CD4-positive, alpha-beta T cell treated with Interleukin-6 for 4 hours (primary cell): ENCODE measurements around the gene RASSF4.

Experiments
- DNase-seq: peaks from one replicate; pipeline ENCODE4 v3.0.0-alpha.2; 2020; ENCODE audit warnings: mixed read lengths

The RASSF4 gene

GRCh38 chr10:44959247-44960087, at the start of gene RASSF4:
Gene RASSF4 (plus strand): TSS chr10:44959802. CDS start chr10:44970203, 10,401 bp downstream.
- DNase-seq = peak; percentile 96

GRCh38 chr10:44909910-44910309, 49.7 kb upstream of the RASSF4 start:
- DNase-seq = no peak

GRCh38 chr10:44910602-44911001, 49.0 kb upstream of the RASSF4 start:
- DNase-seq = no peak

GRCh38 chr10:44911081-44911540, 48.5 kb upstream of the RASSF4 start, which contains the start of gene TMEM72:
Gene TMEM72 (plus strand): TSS chr10:44911337. CDS start chr10:44911513, 176 bp downstream.
- DNase-seq = no peak

GRCh38 chr10:44911951-44912350, 47.7 kb upstream of the RASSF4 start:
- no peak for DNase-seq

GRCh38 chr10:44913350-44914081, 46.1 kb upstream of the RASSF4 start:
- DNase-seq = peak; percentile 42

- no peak for DNase-seq
Observed at GRCh38 chr10:44914891-44915290, 44.7 kb upstream of the RASSF4 start.

- no peak for DNase-seq
Observed at GRCh38 chr10:44916429-44916828, 43.2 kb upstream of the RASSF4 start.

- DNase-seq = no peak
Observed at GRCh38 chr10:44917848-44918247, 41.8 kb upstream of the RASSF4 start.

GRCh38 chr10:44920252-44920651, 39.4 kb upstream of the RASSF4 start:
- no peak for DNase-seq

- no peak for DNase-seq
Observed at GRCh38 chr10:44921061-44921460, 38.5 kb upstream of the RASSF4 start.

GRCh38 chr10:44921506-44921905, 38.1 kb upstream of the RASSF4 start:
- no peak for DNase-seq

- DNase-seq = no peak
Observed at GRCh38 chr10:44922021-44922420, 37.6 kb upstream of the RASSF4 start.

- no peak for DNase-seq
Observed at GRCh38 chr10:44922796-44923545, 36.6 kb upstream of the RASSF4 start.

GRCh38 chr10:44923611-44924010, 36.0 kb upstream of the RASSF4 start:
- no peak for DNase-seq

GRCh38 chr10:44924261-44925040, 35.2 kb upstream of the RASSF4 start:
- DNase-seq = no peak

GRCh38 chr10:44925224-44925623, 34.4 kb upstream of the RASSF4 start:
- no peak for DNase-seq

- DNase-seq = no peak
Observed at GRCh38 chr10:44925811-44926750, 33.5 kb upstream of the RASSF4 start.

GRCh38 chr10:44926751-44927351, 32.8 kb upstream of the RASSF4 start:
- no peak for DNase-seq

- no peak for DNase-seq
Observed at GRCh38 chr10:44927352-44927751, 32.2 kb upstream of the RASSF4 start.

- no peak for DNase-seq
Observed at GRCh38 chr10:44928462-44928861, 31.1 kb upstream of the RASSF4 start.
